A673 (cell line): ENCODE measurements around the gene GCN1. TPM values are rescaled to one million over a fixed set of nuclear protein-coding genes. Genes with fewer than 3 reads are reported as not detected.

Source experiments
- BruUV-seq: library from RNA; stranded (reverse); fragments of 400-500 nt; replicated peaks from 2 replicates; lab custom pipeline; 2021; lab: Mats Ljungman, UMichigan
- CTCF ChIA-PET: fragments of 300-600 bp; sonication (Branson Sonifier 250); formaldehyde crosslinking; loops from one replicate; lab custom pipeline; 2022; ENCODE audit warnings: antibody characterized with exemption; lab: Charles Lee
- POLR2A ChIA-PET: fragments of 300-600 bp; sonication (Branson Sonifier 250); formaldehyde crosslinking; loops from one replicate; lab custom pipeline; 2022; ENCODE audit warnings: antibody characterized with exemption; ENCODE audit not compliant: low non-redundant PET; lab: Charles Lee
- DNase-seq: peaks from one replicate; pipeline ENCODE4 v3.0.0-alpha.2; 2015; ENCODE audit warnings: low spot score
- H3K27ac ChIP-seq: fragments of 200-600 bp; sonication (generic); 2 replicates; pipeline ENCODE4 v1.5.1; 2016; ENCODE audit warnings: mixed run types, low read depth, mild to moderate bottlenecking, mixed read lengths, antibody characterized with exemption, low read length; ENCODE audit not compliant: poor library complexity, severe bottlenecking
- H3K27me3 ChIP-seq: fragments of 200-600 bp; sonication (generic); replicated peaks from 2 replicates; pipeline ENCODE4 v1.6.1; 2017; ENCODE audit warnings: mixed run types, low read depth, mild to moderate bottlenecking, mixed read lengths, antibody characterized with exemption, low read length; ENCODE audit not compliant: insufficient read depth, poor library complexity
- H3K36me3 ChIP-seq: fragments of 200-600 bp; sonication (generic); 2 replicates; pipeline ENCODE4 v1.6.1; 2016; ENCODE audit warnings: mixed run types, mild to moderate bottlenecking, mixed read lengths, antibody characterized with exemption, low read length; ENCODE audit not compliant: insufficient read depth, poor library complexity, severe bottlenecking
- H3K4me1 ChIP-seq: fragments of 200-600 bp; sonication (generic); 2 replicates; pipeline ENCODE4 v1.6.1; 2017; ENCODE audit warnings: mixed run types, mild to moderate bottlenecking, mixed read lengths, antibody characterized with exemption, low read length; ENCODE audit not compliant: insufficient read depth, poor library complexity, severe bottlenecking
- H3K4me3 ChIP-seq: fragments of 200-600 bp; sonication (generic); 2 replicates; pipeline ENCODE4 v1.5.1; 2016; ENCODE audit warnings: low read depth, mixed run types, mild to moderate bottlenecking, mixed read lengths, low read length; ENCODE audit not compliant: poor library complexity, severe bottlenecking
- H3K9me3 ChIP-seq: fragments of 200-600 bp; sonication (generic); 2 replicates; pipeline ENCODE4 v1.6.1; 2016; ENCODE audit warnings: mixed run types, low read depth, mild to moderate bottlenecking, mixed read lengths, antibody characterized with exemption, low read length; ENCODE audit not compliant: poor library complexity, severe bottlenecking
- EZH2 ChIP-seq: fragments of 200-600 bp; sonication (generic); IDR thresholded peaks from 2 replicates; pipeline ENCODE4 v1.6.1; 2017; ENCODE audit warnings: borderline replicate concordance, low read depth, mild to moderate bottlenecking, mixed read lengths, antibody characterized with exemption, low read length; ENCODE audit not compliant: poor library complexity, severe bottlenecking
- intact Hi-C: fragments of 100-400 bp; cut with micrococcal nuclease; formaldehyde crosslinking; loops from one replicate; pipeline ENCODE4 v1.10.0; 2022; ENCODE audit not compliant: unreplicated experiment
- total RNA-seq: library from RNA; stranded (reverse); gene quantifications from 2 replicates; pipeline ENCODE4 v1.2.3, GENCODE V29; 2021
- TF ChIP-seq, protein P1 (sequence below): fragments of 300-800, 200-600 bp; sonication (generic); conservative IDR thresholded peaks from 2 replicates; pipeline ENCODE4 v1.5.1; 2017; ENCODE audit warnings: low read depth, mild to moderate bottlenecking, antibody characterized with exemption, low read length, moderate library complexity, mixed read lengths

Gene GCN1
- total RNA-seq, 1 experiment from 2014 or later, result 129 TPM

DNA sequence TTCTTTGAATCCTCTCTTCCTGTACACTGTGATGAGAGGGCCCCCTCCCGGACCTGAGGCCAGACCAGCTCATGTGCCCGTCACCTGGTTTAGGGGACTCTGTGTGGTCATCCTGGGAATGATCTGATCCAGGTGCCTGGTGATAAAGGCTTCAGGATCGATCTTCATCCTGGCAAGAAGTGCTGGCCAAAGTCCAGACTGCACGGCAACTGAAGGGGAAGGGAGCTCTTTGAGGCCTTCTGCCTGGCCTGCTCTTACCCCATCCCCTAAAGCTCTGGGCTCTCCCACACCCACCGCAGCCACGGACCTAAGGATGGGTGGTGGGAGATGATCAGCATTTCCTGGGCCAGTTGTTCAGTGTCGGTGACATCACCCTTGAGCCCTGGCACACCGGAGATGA, 31.8 kb downstream of the GCN1 start:
- H3K4me3 ChIP-seq, result no peak overlapping the region
- BruUV-seq, result no TSS peak
- CTCF ChIA-PET, result no interaction called here
- POLR2A ChIA-PET, result no interaction called here
- H3K27me3 ChIP-seq, result no peaks in the 10 kb centered on the region
- intact Hi-C loops, result no loop called here
- DNase-seq, result no peak
- no peaks in the 10 kb centered on the region for H3K9me3 ChIP-seq
- H3K4me1 ChIP-seq, result peaks cover 5% of the 10 kb centered on the region
- TF ChIP-seq, protein P1, sequence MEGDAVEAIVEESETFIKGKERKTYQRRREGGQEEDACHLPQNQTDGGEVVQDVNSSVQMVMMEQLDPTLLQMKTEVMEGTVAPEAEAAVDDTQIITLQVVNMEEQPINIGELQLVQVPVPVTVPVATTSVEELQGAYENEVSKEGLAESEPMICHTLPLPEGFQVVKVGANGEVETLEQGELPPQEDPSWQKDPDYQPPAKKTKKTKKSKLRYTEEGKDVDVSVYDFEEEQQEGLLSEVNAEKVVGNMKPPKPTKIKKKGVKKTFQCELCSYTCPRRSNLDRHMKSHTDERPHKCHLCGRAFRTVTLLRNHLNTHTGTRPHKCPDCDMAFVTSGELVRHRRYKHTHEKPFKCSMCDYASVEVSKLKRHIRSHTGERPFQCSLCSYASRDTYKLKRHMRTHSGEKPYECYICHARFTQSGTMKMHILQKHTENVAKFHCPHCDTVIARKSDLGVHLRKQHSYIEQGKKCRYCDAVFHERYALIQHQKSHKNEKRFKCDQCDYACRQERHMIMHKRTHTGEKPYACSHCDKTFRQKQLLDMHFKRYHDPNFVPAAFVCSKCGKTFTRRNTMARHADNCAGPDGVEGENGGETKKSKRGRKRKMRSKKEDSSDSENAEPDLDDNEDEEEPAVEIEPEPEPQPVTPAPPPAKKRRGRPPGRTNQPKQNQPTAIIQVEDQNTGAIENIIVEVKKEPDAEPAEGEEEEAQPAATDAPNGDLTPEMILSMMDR, result no peak
- no peak for TF ChIP-seq EZH2
- H3K27ac ChIP-seq, result no peak overlapping the region
- H3K36me3 ChIP-seq, result peaks cover 74% of the 10 kb centered on the region

DNA sequence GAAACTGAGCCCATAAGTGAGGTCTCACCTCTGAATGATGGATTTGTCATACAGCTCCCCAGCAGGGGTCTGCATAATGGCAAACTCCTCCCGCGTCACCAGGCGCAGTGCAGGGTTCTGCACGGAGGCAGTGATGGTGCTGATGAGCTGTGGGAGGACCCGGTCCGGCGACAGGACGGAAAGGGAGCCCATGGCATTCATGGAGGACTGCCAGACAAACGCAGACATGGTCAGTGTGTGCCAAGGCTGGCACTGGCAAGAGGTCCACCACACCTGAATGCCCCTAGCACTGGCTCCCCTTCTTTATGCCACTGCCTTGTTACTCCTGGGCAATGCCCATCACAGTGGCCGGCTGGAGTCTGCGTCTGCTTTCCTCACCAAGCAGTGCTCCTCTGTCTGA, 32.7 kb downstream of the GCN1 start:
- Histone ChIP-seq H3K4me3 (no peak overlapping the region), H3K27ac (no peak overlapping the region), H3K4me1 (no peaks in the 10 kb centered on the region), H3K27me3 (no peaks in the 10 kb centered on the region), H3K9me3 (no peaks in the 10 kb centered on the region), H3K36me3 (peaks cover 81% of the 10 kb centered on the region)
- intact Hi-C loops, result no loop called here
- no peak for DNase-seq
- no TSS peak for BruUV-seq
- POLR2A ChIA-PET, result no interaction called here
- no peak for TF ChIP-seq EZH2
- TF ChIP-seq, protein P1, result no peak
- CTCF ChIA-PET, result no interaction called here

GRCh38 chr12:120159509-120160237, 34.8 kb downstream of the GCN1 start:
- H3K4me1 ChIP-seq, result no peaks in the 10 kb centered on the region
- H3K9me3 ChIP-seq, result no peaks in the 10 kb centered on the region
- H3K27ac ChIP-seq, result no peak overlapping the region
- no TSS peak for BruUV-seq
- ChIA-PET CTCF (no interaction called here), POLR2A (no interaction called here)
- no peaks in the 10 kb centered on the region for H3K27me3 ChIP-seq
- H3K36me3 ChIP-seq, result peaks cover 95% of the 10 kb centered on the region
- DNase-seq, result no peak
- no peak for TF ChIP-seq EZH2
- TF ChIP-seq, protein P1, result no peak
- no peak overlapping the region for H3K4me3 ChIP-seq
- intact Hi-C loops, result no loop called here
